K562 (cell line): ENCODE measurements around the gene EPN3.
A peak's percentile ranks its signal among the peaks of the same experiment; 100 is the strongest.

Experiments used
- ARID2 ChIP-seq: fragments of 450-650 bp; IDR thresholded peaks from 2 replicates; pipeline ENCODE4 v1.6.1; 2017; ENCODE audit warnings: antibody characterized with exemption, mild to moderate bottlenecking
- BMI1 ChIP-seq: fragments of 150-350 bp; IDR thresholded peaks from 2 replicates; pipeline ENCODE4 v1.6.1; 2014; ENCODE audit warnings: low read length
- HDAC6 ChIP-seq: IDR thresholded peaks from 2 replicates; pipeline ENCODE4 v1.6.1; 2012; ENCODE audit warnings: low read depth, mild to moderate bottlenecking, control low read depth, inconsistent platforms, low read length, moderate library complexity
- RAD51 ChIP-seq: fragments of 450-650 bp; IDR thresholded peaks from 2 replicates; pipeline ENCODE4 v1.7.1; 2016; ENCODE audit warnings: low read depth, mild to moderate bottlenecking, borderline replicate concordance
- SP1 ChIP-seq: sonication (generic); formaldehyde crosslinking; IDR thresholded peaks from 2 replicates; pipeline ENCODE4 v1.8.1; 2022; ENCODE audit warnings: mild to moderate bottlenecking, missing genetic modification reagents
- TRIM28 ChIP-seq: fragments of 450-650 bp; IDR thresholded peaks from 2 replicates; pipeline ENCODE4 v1.6.1; 2017
- ZNF354B ChIP-seq: fragments of 250-450 bp; sonication (Bioruptor Pico); IDR thresholded peaks from 2 replicates; pipeline ENCODE4 v1.4.0; 2020
- TF ChIP-seq, protein P1 (sequence below), 3 experiments: IDR thresholded peaks in 2 of 3; conservative IDR thresholded peaks in 1 of 3; 2 replicates each; pipeline ENCODE4 v1.5.1; 2011 to 2012; ENCODE audit warnings: low read length in 3 of 3, mild to moderate bottlenecking in 3 of 3, control low read depth in 2 of 3, improper control_type of control experiment in 1 of 3, inconsistent platforms in 1 of 3, low read depth in 1 of 3, mixed read lengths in 1 of 3, moderate library complexity in 1 of 3; ENCODE audit not compliant: insufficient read depth in 2 of 3
- TF ChIP-seq, protein P2 (sequence below): sonication (generic); formaldehyde crosslinking; IDR thresholded peaks from 2 replicates; pipeline ENCODE4 v1.8.0; 2023; ENCODE audit warnings: missing genetic modification reagents, mild to moderate bottlenecking, borderline replicate concordance

GRCh38 chr17:50501054-50501453 lies 31.5 kb upstream of the EPN3 start:
- no peak for TF ChIP-seq ZNF354B (CRISPR knock-in tag)
- no peak for TF ChIP-seq TRIM28
- TF ChIP-seq BMI1: no peak
- no peak for TF ChIP-seq HDAC6
- TF ChIP-seq, protein P1, sequence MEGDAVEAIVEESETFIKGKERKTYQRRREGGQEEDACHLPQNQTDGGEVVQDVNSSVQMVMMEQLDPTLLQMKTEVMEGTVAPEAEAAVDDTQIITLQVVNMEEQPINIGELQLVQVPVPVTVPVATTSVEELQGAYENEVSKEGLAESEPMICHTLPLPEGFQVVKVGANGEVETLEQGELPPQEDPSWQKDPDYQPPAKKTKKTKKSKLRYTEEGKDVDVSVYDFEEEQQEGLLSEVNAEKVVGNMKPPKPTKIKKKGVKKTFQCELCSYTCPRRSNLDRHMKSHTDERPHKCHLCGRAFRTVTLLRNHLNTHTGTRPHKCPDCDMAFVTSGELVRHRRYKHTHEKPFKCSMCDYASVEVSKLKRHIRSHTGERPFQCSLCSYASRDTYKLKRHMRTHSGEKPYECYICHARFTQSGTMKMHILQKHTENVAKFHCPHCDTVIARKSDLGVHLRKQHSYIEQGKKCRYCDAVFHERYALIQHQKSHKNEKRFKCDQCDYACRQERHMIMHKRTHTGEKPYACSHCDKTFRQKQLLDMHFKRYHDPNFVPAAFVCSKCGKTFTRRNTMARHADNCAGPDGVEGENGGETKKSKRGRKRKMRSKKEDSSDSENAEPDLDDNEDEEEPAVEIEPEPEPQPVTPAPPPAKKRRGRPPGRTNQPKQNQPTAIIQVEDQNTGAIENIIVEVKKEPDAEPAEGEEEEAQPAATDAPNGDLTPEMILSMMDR (IDR thresholded peaks at IDR 0.05 in 2 of 3, conservative IDR thresholded peaks at IDR 0.05 in 1 of 3; ENCODE audit: insufficient read depth in 2 of 3, low read depth in 1 of 3, low read length in 3 of 3): peak; percentile 37 to 64 (median 55); a peak in 5 of 6 replicates
- TF ChIP-seq, protein P2, sequence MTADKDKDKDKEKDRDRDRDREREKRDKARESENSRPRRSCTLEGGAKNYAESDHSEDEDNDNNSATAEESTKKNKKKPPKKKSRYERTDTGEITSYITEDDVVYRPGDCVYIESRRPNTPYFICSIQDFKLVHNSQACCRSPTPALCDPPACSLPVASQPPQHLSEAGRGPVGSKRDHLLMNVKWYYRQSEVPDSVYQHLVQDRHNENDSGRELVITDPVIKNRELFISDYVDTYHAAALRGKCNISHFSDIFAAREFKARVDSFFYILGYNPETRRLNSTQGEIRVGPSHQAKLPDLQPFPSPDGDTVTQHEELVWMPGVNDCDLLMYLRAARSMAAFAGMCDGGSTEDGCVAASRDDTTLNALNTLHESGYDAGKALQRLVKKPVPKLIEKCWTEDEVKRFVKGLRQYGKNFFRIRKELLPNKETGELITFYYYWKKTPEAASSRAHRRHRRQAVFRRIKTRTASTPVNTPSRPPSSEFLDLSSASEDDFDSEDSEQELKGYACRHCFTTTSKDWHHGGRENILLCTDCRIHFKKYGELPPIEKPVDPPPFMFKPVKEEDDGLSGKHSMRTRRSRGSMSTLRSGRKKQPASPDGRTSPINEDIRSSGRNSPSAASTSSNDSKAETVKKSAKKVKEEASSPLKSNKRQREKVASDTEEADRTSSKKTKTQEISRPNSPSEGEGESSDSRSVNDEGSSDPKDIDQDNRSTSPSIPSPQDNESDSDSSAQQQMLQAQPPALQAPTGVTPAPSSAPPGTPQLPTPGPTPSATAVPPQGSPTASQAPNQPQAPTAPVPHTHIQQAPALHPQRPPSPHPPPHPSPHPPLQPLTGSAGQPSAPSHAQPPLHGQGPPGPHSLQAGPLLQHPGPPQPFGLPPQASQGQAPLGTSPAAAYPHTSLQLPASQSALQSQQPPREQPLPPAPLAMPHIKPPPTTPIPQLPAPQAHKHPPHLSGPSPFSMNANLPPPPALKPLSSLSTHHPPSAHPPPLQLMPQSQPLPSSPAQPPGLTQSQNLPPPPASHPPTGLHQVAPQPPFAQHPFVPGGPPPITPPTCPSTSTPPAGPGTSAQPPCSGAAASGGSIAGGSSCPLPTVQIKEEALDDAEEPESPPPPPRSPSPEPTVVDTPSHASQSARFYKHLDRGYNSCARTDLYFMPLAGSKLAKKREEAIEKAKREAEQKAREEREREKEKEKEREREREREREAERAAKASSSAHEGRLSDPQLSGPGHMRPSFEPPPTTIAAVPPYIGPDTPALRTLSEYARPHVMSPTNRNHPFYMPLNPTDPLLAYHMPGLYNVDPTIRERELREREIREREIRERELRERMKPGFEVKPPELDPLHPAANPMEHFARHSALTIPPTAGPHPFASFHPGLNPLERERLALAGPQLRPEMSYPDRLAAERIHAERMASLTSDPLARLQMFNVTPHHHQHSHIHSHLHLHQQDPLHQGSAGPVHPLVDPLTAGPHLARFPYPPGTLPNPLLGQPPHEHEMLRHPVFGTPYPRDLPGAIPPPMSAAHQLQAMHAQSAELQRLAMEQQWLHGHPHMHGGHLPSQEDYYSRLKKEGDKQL (CRISPR knock-in tag): no peak
- TF ChIP-seq RAD51: no peak
- no peak for TF ChIP-seq SP1 (CRISPR knock-in tag)
- no peak for TF ChIP-seq ARID2
